ENCODE measurements around the gene NF2. TPM values are rescaled to one million over a fixed set of nuclear protein-coding genes. Genes with fewer than 3 reads are reported as not detected.

The NF2 gene
- total RNA-seq, 1 donor from 2014 or later = 57.7 TPM

DNA sequence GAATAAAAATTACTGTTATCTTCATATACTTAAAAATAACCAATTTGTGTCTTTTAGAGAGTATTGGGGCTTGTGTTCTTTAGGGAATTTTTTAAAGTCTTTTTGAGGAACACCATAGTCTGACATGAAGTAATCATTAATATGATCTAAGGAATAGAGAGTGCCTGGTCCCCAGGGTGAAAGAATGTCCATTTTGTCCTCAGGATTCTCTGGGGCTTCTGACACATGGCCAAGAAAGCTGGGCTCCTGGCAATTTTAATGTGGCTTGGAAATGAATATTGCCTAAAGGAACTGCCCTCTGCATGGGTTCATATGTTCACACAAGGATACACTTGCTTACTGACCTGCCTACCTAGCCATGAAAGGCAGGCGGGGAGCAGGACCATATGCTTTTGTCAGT, 33.7 kb downstream of the NF2 start:
- peaks cover 27% of the 10 kb centered on the region for H3K36me3 Mint-ChIP-seq (ENCODE audit: low read depth)
- H3K4me1 Mint-ChIP-seq (ENCODE audit: low read depth) = peaks cover 30% of the 10 kb centered on the region
- DNase-seq (ENCODE audit: low spot score) = no peak
- intact Hi-C loops (cut with micrococcal nuclease) = loop anchor here (10.0 kb wide), 1 partner anchor 448 kb away; the partner anchor contains the start of gene HORMAD2
- H3K9me3 Mint-ChIP-seq = no peaks in the 10 kb centered on the region
- no peak overlapping the region for H3K4me3 Mint-ChIP-seq (ENCODE audit: low read depth)
- no peaks in the 10 kb centered on the region for H3K27me3 Mint-ChIP-seq (ENCODE audit: low read depth)
- H3K27ac Mint-ChIP-seq = no peak overlapping the region

DNA sequence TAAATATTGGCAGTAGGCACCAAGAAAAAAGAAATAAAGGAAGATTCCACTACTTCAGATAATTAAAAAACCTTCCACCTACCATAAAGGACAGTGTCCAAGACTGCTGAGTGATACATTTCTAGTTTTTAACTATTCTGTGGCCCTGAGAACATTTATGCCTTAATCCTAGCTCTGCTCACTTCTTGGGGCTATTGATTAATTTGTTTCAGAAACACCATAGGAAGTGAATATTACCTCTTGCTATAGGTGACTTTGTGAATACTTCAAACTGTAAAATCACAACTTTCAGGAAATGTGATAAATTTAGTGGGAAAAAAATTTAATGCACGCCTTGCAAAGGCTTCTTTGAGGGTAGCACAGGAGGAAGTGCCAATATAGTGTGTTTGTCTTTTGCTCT, 35.2 kb downstream of the NF2 start:
- Mint-ChIP-seq H3K4me3 (ENCODE audit: low read depth) (no peak overlapping the region), H3K9me3 (no peaks in the 10 kb centered on the region), H3K36me3 (ENCODE audit: low read depth) (peaks cover 35% of the 10 kb centered on the region), H3K4me1 (ENCODE audit: low read depth) (peaks cover 24% of the 10 kb centered on the region), H3K27ac (no peak overlapping the region), H3K27me3 (ENCODE audit: low read depth) (no peaks in the 10 kb centered on the region)
- intact Hi-C loops (cut with micrococcal nuclease) = loop anchor here (10.0 kb wide), 1 partner anchor 446 kb away; the partner anchor contains the start of gene HORMAD2
- DNase-seq (ENCODE audit: low spot score) = no peak

DNA sequence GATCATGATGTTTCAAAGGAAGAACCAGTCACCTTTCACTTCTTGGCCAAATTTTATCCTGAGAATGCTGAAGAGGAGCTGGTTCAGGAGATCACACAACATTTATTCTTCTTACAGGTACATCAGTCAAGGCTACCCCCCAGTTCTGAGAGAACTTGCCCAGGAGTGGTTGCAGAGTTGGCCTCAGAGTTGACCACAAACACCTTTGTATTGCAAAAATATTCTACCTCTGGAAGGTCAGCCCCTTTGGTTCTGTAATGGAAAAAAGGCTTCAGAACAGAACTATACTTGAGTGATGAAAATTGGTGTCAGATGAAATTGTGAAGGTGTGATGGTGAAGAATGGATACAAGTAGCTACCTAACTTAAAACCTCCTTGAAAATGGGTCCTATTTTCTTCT, 35.7 kb downstream of the NF2 start:
- peaks cover 35% of the 10 kb centered on the region for H3K36me3 Mint-ChIP-seq (ENCODE audit: low read depth)
- no peaks in the 10 kb centered on the region for H3K27me3 Mint-ChIP-seq (ENCODE audit: low read depth)
- H3K9me3 Mint-ChIP-seq = no peaks in the 10 kb centered on the region
- peaks cover 20% of the 10 kb centered on the region for H3K4me1 Mint-ChIP-seq (ENCODE audit: low read depth)
- intact Hi-C loops (cut with micrococcal nuclease) = loop anchor here (10.0 kb wide), 1 partner anchor 446 kb away; the partner anchor contains the start of gene HORMAD2
- no peak overlapping the region for H3K4me3 Mint-ChIP-seq (ENCODE audit: low read depth)
- no peak for DNase-seq (ENCODE audit: low spot score)
- peak overlapping the region; percentile 1 for H3K27ac Mint-ChIP-seq

DNA sequence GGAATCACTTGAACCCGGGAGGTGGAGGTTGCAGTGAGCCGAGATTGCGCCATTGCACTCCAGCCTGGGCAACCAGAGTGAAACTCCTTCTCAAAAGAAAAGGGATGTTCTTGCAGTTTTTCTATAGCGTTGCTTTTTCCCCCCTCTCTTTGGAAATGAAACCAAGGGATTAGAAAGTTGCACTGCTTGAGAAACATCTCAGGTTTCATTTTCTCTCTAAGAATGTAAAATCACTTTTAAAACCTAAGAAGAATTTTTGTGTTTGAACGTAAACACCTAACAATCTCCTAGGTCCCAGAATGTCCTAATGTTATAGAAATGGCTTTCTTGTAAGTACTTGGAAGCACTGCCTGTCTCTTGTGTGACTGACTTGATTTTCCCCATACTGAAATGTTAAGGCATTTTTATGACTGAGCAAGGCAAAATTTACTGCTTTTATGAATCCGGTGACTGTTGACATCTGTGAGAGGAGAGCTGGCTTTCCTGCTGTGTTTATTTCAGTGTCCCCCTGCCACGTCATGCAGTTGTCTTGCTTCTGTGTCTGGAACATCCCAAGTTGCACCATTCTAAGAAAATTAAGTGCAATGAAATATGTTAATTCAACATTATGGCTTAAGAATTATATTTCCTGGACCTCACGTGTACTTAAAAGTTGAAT, 37.7 kb downstream of the NF2 start:
- H3K27me3 Mint-ChIP-seq (ENCODE audit: low read depth) = no peaks in the 10 kb centered on the region
- no peak for DNase-seq (ENCODE audit: low spot score)
- peaks cover 19% of the 10 kb centered on the region for H3K4me1 Mint-ChIP-seq (ENCODE audit: low read depth)
- no peaks in the 10 kb centered on the region for H3K9me3 Mint-ChIP-seq
- H3K4me3 Mint-ChIP-seq (ENCODE audit: low read depth) = no peak overlapping the region
- intact Hi-C loops (cut with micrococcal nuclease) = no loop called here
- peaks cover 44% of the 10 kb centered on the region for H3K36me3 Mint-ChIP-seq (ENCODE audit: low read depth)
- H3K27ac Mint-ChIP-seq = peak overlapping the region; percentile 21

DNA sequence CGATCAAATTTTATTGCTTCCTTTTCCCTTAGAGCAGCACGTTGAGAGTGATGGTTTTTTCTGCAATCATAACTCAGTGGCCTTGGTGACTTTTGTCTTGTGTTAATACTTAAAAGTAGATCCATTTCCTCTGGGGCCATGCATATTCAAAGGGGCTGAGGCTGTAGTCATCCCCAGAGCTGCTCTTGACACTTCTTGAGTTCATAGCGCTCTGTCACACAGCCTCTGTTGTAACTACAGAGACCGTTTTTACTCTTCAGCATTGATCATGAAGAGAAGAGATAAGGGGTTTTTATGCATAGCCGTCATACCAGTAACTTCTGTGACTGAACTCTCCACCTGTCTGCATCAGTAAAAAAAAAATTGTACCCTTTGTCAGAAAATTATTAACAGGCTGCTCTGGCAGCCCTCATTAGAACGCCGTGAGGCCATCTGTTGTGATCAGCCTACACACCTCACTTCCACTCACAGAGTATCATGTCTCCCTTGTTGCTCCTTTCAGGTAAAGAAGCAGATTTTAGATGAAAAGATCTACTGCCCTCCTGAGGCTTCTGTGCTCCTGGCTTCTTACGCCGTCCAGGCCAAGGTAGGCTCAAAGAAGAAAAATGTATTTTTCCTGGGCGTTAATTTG, 38.4 kb downstream of the NF2 start:
- no peak for DNase-seq (ENCODE audit: low spot score)
- peaks cover 19% of the 10 kb centered on the region for H3K4me1 Mint-ChIP-seq (ENCODE audit: low read depth)
- no peaks in the 10 kb centered on the region for H3K27me3 Mint-ChIP-seq (ENCODE audit: low read depth)
- no peaks in the 10 kb centered on the region for H3K9me3 Mint-ChIP-seq
- peaks cover 44% of the 10 kb centered on the region for H3K36me3 Mint-ChIP-seq (ENCODE audit: low read depth)
- no peak overlapping the region for H3K4me3 Mint-ChIP-seq (ENCODE audit: low read depth)
- intact Hi-C loops (cut with micrococcal nuclease) = no loop called here
- peak overlapping the region; percentile 29 for H3K27ac Mint-ChIP-seq

DNA sequence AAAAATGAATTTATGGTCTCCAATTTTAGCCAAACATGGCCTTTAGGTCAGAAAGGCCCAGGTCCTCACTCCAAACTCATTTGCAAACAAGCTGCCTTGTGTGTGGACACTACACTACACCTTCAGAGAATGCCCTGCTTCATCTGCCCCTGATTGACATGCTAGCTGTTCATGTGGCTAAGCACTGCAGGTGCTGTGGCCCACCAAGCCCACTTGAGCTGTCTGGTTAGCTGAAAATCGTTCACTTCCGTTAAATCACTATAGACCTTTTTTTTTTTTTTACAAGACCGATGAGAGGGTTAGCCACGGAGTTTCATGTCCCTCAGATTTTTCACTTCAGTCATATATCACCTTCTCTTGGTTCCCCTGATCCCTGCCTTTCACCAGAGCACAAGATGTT, 39.3 kb downstream of the NF2 start:
- H3K27me3 Mint-ChIP-seq (ENCODE audit: low read depth) = no peaks in the 10 kb centered on the region
- no peak overlapping the region for H3K4me3 Mint-ChIP-seq (ENCODE audit: low read depth)
- peaks cover 46% of the 10 kb centered on the region for H3K36me3 Mint-ChIP-seq (ENCODE audit: low read depth)
- H3K27ac Mint-ChIP-seq = peak overlapping the region; percentile 62
- H3K4me1 Mint-ChIP-seq (ENCODE audit: low read depth) = peaks cover 19% of the 10 kb centered on the region
- intact Hi-C loops (cut with micrococcal nuclease) = no loop called here
- H3K9me3 Mint-ChIP-seq = no peaks in the 10 kb centered on the region
- no peak for DNase-seq (ENCODE audit: low spot score)

DNA sequence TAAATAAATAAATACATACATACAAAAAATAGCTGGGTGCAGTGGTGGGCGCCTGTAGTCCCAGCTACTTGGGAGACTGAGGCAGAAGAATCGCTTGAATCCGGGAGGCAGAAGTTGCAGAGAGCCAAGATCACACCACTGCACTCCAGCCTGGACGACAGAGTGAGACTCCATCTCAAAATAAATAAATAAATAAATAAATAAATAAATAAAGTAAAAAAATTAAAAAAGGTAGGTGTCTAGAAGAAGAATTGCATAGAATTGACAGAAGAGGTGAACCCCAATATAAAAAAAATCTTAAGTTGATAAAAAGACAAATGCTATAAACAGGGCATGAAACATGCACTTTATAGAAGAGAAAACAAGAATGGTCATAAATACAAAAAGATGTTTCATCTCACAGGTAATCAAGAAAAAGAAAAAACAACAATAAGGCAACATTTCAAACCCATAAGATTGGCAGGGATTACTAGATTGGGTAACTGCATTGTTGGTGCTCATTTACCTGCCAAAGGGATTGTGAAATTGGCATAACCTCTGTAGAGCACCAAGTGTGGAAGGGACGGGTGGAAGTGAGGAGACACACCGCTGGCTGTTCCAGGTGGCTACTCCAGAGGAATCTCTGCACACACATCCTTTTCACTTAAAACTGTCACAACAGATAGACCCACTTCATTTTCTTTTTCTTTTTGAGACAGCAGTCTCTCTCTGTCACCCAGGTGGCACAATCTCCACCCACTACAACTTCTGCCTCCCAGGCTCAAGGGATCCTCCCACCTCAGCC, 44.7 kb downstream of the NF2 start:
- H3K9me3 Mint-ChIP-seq = no peaks in the 10 kb centered on the region
- H3K36me3 Mint-ChIP-seq (ENCODE audit: low read depth) = peaks cover 31% of the 10 kb centered on the region
- intact Hi-C loops (cut with micrococcal nuclease) = no loop called here
- peaks cover 2% of the 10 kb centered on the region for H3K4me1 Mint-ChIP-seq (ENCODE audit: low read depth)
- H3K27me3 Mint-ChIP-seq (ENCODE audit: low read depth) = no peaks in the 10 kb centered on the region
- no peak overlapping the region for H3K27ac Mint-ChIP-seq
- H3K4me3 Mint-ChIP-seq (ENCODE audit: low read depth) = no peak overlapping the region
- DNase-seq (ENCODE audit: low spot score) = no peak

DNA sequence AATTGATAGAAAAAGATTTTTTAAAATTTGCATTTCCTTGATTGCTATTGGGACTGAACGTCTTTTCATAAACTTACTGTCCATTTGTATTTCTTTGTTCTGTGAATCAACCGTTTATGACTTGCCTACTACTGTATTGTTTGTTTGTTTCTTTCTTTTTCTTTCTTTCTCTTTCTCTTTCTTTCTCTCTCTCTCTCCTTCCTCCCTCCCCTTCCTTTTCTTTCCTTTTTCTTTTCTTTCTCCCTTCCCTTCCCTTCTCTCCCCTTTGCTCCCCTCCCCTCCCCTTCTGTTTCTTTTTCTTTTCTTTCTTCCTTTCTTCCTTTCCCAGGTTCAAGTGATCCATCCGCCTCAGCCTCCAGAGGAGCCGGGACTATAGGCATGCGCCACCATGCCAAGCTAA, 46.9 kb downstream of the NF2 start:
- H3K27me3 Mint-ChIP-seq (ENCODE audit: low read depth) = no peaks in the 10 kb centered on the region
- peaks cover 24% of the 10 kb centered on the region for H3K36me3 Mint-ChIP-seq (ENCODE audit: low read depth)
- no peaks in the 10 kb centered on the region for H3K9me3 Mint-ChIP-seq
- no peak overlapping the region for H3K4me3 Mint-ChIP-seq (ENCODE audit: low read depth)
- H3K4me1 Mint-ChIP-seq (ENCODE audit: low read depth) = peaks cover 2% of the 10 kb centered on the region
- no peak for DNase-seq (ENCODE audit: low spot score)
- intact Hi-C loops (cut with micrococcal nuclease) = no loop called here
- no peak overlapping the region for H3K27ac Mint-ChIP-seq

DNA sequence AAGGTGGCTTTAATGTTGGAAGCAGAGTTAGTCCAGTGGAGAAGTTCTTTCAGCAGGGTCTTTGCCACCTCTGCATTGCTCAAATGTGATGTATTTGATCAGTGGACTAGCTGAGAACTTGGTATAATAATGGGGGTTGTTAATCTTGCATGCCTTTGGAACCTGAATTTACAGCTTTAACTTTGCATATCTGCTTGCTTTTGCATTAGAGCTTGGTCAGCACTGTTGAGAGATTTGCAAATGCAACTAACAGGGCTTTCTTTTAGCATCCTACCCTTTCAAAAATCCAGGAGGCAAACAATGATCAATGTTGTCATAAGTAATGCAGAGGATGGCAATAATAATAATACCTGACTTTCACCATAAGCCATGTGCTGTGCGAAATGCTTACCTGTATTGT, 48.2 kb downstream of the NF2 start:
- DNase-seq (ENCODE audit: low spot score) = no peak
- peaks cover 2% of the 10 kb centered on the region for H3K4me1 Mint-ChIP-seq (ENCODE audit: low read depth)
- no peak overlapping the region for H3K27ac Mint-ChIP-seq
- intact Hi-C loops (cut with micrococcal nuclease) = no loop called here
- no peaks in the 10 kb centered on the region for H3K9me3 Mint-ChIP-seq
- no peaks in the 10 kb centered on the region for H3K27me3 Mint-ChIP-seq (ENCODE audit: low read depth)
- no peak overlapping the region for H3K4me3 Mint-ChIP-seq (ENCODE audit: low read depth)
- H3K36me3 Mint-ChIP-seq (ENCODE audit: low read depth) = peaks cover 23% of the 10 kb centered on the region

DNA sequence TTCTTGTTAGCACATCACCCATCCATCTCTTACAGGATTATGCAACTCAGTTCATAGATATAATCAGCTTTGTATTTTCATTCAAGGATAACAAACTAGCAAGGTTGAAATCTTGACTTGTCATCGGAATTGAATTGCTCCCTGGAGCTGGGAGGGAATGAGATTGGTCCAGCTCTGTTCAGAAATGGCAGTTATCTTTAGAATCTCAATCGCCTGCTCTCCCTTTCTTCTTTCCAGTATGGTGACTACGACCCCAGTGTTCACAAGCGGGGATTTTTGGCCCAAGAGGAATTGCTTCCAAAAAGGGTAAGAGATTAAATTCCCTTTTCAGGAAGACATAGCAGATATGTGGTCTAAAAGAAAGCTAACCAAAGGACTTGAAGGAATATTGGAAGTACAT, 51.0 kb downstream of the NF2 start:
- H3K9me3 Mint-ChIP-seq = no peaks in the 10 kb centered on the region
- intact Hi-C loops (cut with micrococcal nuclease) = no loop called here
- peaks cover 2% of the 10 kb centered on the region for H3K4me1 Mint-ChIP-seq (ENCODE audit: low read depth)
- H3K27ac Mint-ChIP-seq = no peak overlapping the region
- H3K27me3 Mint-ChIP-seq (ENCODE audit: low read depth) = no peaks in the 10 kb centered on the region
- DNase-seq (ENCODE audit: low spot score) = no peak
- no peak overlapping the region for H3K4me3 Mint-ChIP-seq (ENCODE audit: low read depth)
- H3K36me3 Mint-ChIP-seq (ENCODE audit: low read depth) = peaks cover 18% of the 10 kb centered on the region

DNA sequence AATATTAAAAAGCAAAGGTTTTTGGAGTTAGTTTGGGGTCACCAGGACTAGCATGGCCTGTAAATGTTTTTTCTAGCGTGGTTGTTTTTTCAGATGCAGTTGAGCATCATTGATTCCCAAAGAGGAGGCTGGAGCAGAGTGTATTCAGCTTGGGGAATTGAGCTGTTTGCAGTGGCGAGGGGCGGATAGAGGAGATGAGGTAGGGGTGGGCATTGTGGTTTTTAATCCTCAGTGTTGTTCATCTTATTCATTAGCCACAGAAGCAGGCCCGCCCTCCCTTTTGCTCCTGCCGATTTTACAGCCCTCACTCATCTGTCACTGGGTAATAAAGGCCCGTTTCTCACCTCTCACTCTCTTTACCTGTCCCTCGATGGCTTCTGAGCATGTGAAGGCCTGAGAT, 51.4 kb downstream of the NF2 start:
- no peaks in the 10 kb centered on the region for H3K9me3 Mint-ChIP-seq
- H3K27ac Mint-ChIP-seq = no peak overlapping the region
- peaks cover 2% of the 10 kb centered on the region for H3K4me1 Mint-ChIP-seq (ENCODE audit: low read depth)
- DNase-seq (ENCODE audit: low spot score) = no peak
- H3K36me3 Mint-ChIP-seq (ENCODE audit: low read depth) = peaks cover 19% of the 10 kb centered on the region
- H3K4me3 Mint-ChIP-seq (ENCODE audit: low read depth) = no peak overlapping the region
- no peaks in the 10 kb centered on the region for H3K27me3 Mint-ChIP-seq (ENCODE audit: low read depth)
- intact Hi-C loops (cut with micrococcal nuclease) = no loop called here

DNA sequence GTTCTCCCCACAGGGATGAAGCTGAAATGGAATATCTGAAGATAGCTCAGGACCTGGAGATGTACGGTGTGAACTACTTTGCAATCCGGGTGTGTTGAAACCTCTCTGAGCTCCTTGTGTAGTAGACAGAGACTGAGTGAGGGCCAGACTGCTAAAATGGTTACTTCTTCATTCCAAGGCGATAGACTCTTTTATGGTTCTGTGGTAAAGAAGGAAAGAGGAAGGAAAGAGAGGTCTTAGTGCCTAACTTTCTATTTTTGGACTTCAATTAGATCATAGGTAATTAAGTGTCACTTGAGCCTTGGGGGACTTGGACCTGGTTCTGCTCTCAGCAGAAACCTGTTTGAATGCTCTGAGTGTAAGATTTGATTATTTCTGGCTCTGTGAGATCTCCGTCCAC, 54.7 kb downstream of the NF2 start:
- no peaks in the 10 kb centered on the region for H3K4me1 Mint-ChIP-seq (ENCODE audit: low read depth)
- no peaks in the 10 kb centered on the region for H3K9me3 Mint-ChIP-seq
- no peak for DNase-seq (ENCODE audit: low spot score)
- intact Hi-C loops (cut with micrococcal nuclease) = no loop called here
- no peak overlapping the region for H3K4me3 Mint-ChIP-seq (ENCODE audit: low read depth)
- H3K36me3 Mint-ChIP-seq (ENCODE audit: low read depth) = peaks cover 30% of the 10 kb centered on the region
- H3K27ac Mint-ChIP-seq = no peak overlapping the region
- H3K27me3 Mint-ChIP-seq (ENCODE audit: low read depth) = no peaks in the 10 kb centered on the region

DNA sequence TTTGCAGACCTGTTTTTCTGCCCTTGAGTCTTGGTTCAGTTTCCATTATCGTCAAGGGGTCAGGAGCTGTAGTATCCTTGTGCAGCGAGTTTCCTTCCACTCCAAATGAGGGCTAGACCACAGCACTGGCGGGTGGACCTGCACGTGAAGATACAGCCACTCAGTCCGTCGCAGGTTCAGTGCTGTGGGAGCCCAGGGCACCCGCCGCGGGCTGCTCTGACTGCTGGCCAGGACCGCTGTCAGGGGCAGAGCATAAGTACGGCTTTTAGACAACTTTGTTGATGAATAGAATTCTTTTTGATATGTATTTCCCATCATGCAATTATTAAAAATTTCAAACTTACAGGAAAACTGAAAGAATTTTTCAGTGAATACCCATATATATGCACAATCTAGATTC, 56.6 kb downstream of the NF2 start:
- no peak overlapping the region for H3K27ac Mint-ChIP-seq
- no peak overlapping the region for H3K4me3 Mint-ChIP-seq (ENCODE audit: low read depth)
- H3K36me3 Mint-ChIP-seq (ENCODE audit: low read depth) = peaks cover 42% of the 10 kb centered on the region
- intact Hi-C loops (cut with micrococcal nuclease) = no loop called here
- H3K4me1 Mint-ChIP-seq (ENCODE audit: low read depth) = peaks cover 2% of the 10 kb centered on the region
- H3K9me3 Mint-ChIP-seq = no peaks in the 10 kb centered on the region
- no peaks in the 10 kb centered on the region for H3K27me3 Mint-ChIP-seq (ENCODE audit: low read depth)
- DNase-seq (ENCODE audit: low spot score) = no peak
